Measurements from ENCODE around the gene ADAMTS14. TPM values are rescaled to one million over a fixed set of nuclear protein-coding genes. Genes with fewer than 3 reads are reported as not detected.

ADAMTS14 gene
- total RNA-seq, 1 donor from 2014 or later = 19.4 TPM

DNA sequence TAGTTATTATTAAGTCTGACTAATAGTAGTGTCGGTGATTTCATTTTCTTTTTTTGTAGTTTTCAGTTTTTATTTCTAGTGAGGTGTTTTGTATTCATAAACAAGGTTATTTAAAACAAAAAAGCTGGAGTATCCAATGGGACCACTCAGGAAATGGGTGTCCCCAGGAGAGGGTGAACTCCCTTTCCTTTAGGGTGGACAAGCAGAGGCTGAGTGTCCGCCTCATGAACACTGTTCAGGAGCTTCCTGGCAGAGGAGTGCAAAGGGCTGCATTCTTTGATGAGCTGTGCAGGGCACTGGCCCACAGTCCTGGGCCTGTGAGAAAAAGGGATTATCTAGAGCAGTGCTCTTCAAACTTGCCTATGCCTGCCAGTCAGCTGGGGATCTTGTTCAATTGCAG is 56.0 kb downstream of the ADAMTS14 start:
- Histone ChIP-seq H3K36me3 (ENCODE audit: insufficient read depth, low read length) (no peaks in the 10 kb centered on the region), H3K9me3 (ENCODE audit: insufficient read depth, low read depth, low read length) (no peaks in the 10 kb centered on the region), H4K20me1 (ENCODE audit: insufficient read depth, low read length) (peaks cover 21% of the 10 kb centered on the region), H3K9ac (ENCODE audit: low read length) (no peak overlapping the region), H2AFZ (ENCODE audit: low read depth, low read length) (no peak overlapping the region), H3K27me3 (ENCODE audit: insufficient read depth, low read length) (peaks cover 4% of the 10 kb centered on the region), H3K27ac (ENCODE audit: low read depth, low read length) (no peak overlapping the region), H3K4me3 (ENCODE audit: insufficient read depth, low read depth, low read length) (no peak overlapping the region), H3K4me1 (ENCODE audit: insufficient read depth, low read length) (no peaks in the 10 kb centered on the region), H3K79me2 (ENCODE audit: insufficient read depth, low read length) (no peaks in the 10 kb centered on the region), H3K4me2 (ENCODE audit: low read length) (no peak overlapping the region)
- TF ChIP-seq EZH2 (IDR thresholded peaks at IDR 0.05; ENCODE audit: insufficient read depth, low read length) = no peak
- no peak for TF ChIP-seq CTCF (IDR thresholded peaks at IDR 0.05; ENCODE audit: insufficient read depth, low read depth, low read length)
- no peak overlapping the region for H3K27ac Mint-ChIP-seq (ENCODE audit: unreplicated experiment)
- no peak for FAIRE-seq
- peaks cover 34% of the 10 kb centered on the region for H3K36me3 Mint-ChIP-seq (ENCODE audit: low read depth, unreplicated experiment)
- no peaks in the 10 kb centered on the region for H3K4me1 Mint-ChIP-seq (ENCODE audit: low read depth, unreplicated experiment)
- no peak overlapping the region for H3K4me3 Mint-ChIP-seq (ENCODE audit: unreplicated experiment)
- peaks cover 4% of the 10 kb centered on the region for H3K9me3 Mint-ChIP-seq (ENCODE audit: unreplicated experiment)
- DNase-seq (ENCODE audit: low read depth) = no peak
- peaks cover 14% of the 10 kb centered on the region for H3K27me3 Mint-ChIP-seq (ENCODE audit: low read depth, unreplicated experiment)

GRCh38 chr10:70729763-70730357 is 57.6 kb downstream of the ADAMTS14 start:
- Mint-ChIP-seq H3K27ac (ENCODE audit: unreplicated experiment) (no peak overlapping the region), H3K4me1 (ENCODE audit: low read depth, unreplicated experiment) (no peaks in the 10 kb centered on the region), H3K36me3 (ENCODE audit: low read depth, unreplicated experiment) (peaks cover 43% of the 10 kb centered on the region), H3K4me3 (ENCODE audit: unreplicated experiment) (no peak overlapping the region), H3K9me3 (ENCODE audit: unreplicated experiment) (peaks cover 4% of the 10 kb centered on the region), H3K27me3 (ENCODE audit: low read depth, unreplicated experiment) (peaks cover 15% of the 10 kb centered on the region)
- no peak overlapping the region for H3K27ac ChIP-seq (ENCODE audit: low read depth, low read length)
- peaks cover 4% of the 10 kb centered on the region for H3K27me3 ChIP-seq (ENCODE audit: insufficient read depth, low read length)
- H3K9ac ChIP-seq (ENCODE audit: low read length) = no peak overlapping the region
- no peaks in the 10 kb centered on the region for H3K9me3 ChIP-seq (ENCODE audit: insufficient read depth, low read depth, low read length)
- peaks cover 22% of the 10 kb centered on the region for H4K20me1 ChIP-seq (ENCODE audit: insufficient read depth, low read length)
- no peak overlapping the region for H2AFZ ChIP-seq (ENCODE audit: low read depth, low read length)
- FAIRE-seq (no peak), DNase-seq (ENCODE audit: low read depth) (no peak)
- H3K4me2 ChIP-seq (ENCODE audit: low read length) = no peak overlapping the region
- H3K4me1 ChIP-seq (ENCODE audit: insufficient read depth, low read length) = no peaks in the 10 kb centered on the region
- no peak for TF ChIP-seq CTCF (IDR thresholded peaks at IDR 0.05; ENCODE audit: insufficient read depth, low read depth, low read length)
- no peak for TF ChIP-seq EZH2 (IDR thresholded peaks at IDR 0.05; ENCODE audit: insufficient read depth, low read length)
- no peaks in the 10 kb centered on the region for H3K79me2 ChIP-seq (ENCODE audit: insufficient read depth, low read length)
- H3K36me3 ChIP-seq (ENCODE audit: insufficient read depth, low read length) = no peaks in the 10 kb centered on the region
- H3K4me3 ChIP-seq (ENCODE audit: insufficient read depth, low read depth, low read length) = no peak overlapping the region

DNA sequence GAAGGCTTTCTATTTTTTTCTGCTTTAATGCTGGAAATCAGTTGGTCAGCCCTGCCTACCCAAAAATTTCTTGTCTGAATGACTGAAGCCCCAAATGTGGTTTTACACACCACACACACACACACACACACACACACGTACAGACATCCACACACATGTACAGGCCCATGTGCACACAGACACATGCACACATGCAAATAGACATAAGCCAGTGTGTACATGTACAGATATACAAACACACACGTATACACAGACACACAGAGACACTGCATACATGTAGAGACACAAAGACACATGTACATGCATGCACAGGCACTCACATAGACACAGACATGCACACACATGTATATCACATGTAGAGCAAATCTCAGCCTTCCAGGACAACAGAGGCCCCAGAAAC is 58.6 kb downstream of the ADAMTS14 start:
- no peak overlapping the region for H3K9ac ChIP-seq (ENCODE audit: low read length)
- H3K9me3 Mint-ChIP-seq (ENCODE audit: unreplicated experiment) = peaks cover 2% of the 10 kb centered on the region
- peaks cover 17% of the 10 kb centered on the region for H3K27me3 Mint-ChIP-seq (ENCODE audit: low read depth, unreplicated experiment)

More for the DNA sequence above, 58.6 kb downstream of the ADAMTS14 start:
- no peak overlapping the region for H3K4me2 ChIP-seq (ENCODE audit: low read length)
- H3K36me3 ChIP-seq (ENCODE audit: insufficient read depth, low read length) = peaks cover 2% of the 10 kb centered on the region
- no peak for DNase-seq (ENCODE audit: low read depth)
- H3K4me1 ChIP-seq (ENCODE audit: insufficient read depth, low read length) = no peaks in the 10 kb centered on the region
- peaks cover 27% of the 10 kb centered on the region for H4K20me1 ChIP-seq (ENCODE audit: insufficient read depth, low read length)
- Mint-ChIP-seq H3K4me1 (ENCODE audit: low read depth, unreplicated experiment) (no peaks in the 10 kb centered on the region), H3K27ac (ENCODE audit: unreplicated experiment) (no peak overlapping the region), H3K4me3 (ENCODE audit: unreplicated experiment) (no peak overlapping the region), H3K36me3 (ENCODE audit: low read depth, unreplicated experiment) (peaks cover 50% of the 10 kb centered on the region)
- no peak overlapping the region for H3K27ac ChIP-seq (ENCODE audit: low read depth, low read length)
- peaks cover 4% of the 10 kb centered on the region for H3K27me3 ChIP-seq (ENCODE audit: insufficient read depth, low read length)
- no peak for FAIRE-seq
- no peaks in the 10 kb centered on the region for H3K9me3 ChIP-seq (ENCODE audit: insufficient read depth, low read depth, low read length)
- no peak overlapping the region for H3K4me3 ChIP-seq (ENCODE audit: insufficient read depth, low read depth, low read length)
- H2AFZ ChIP-seq (ENCODE audit: low read depth, low read length) = no peak overlapping the region
- no peaks in the 10 kb centered on the region for H3K79me2 ChIP-seq (ENCODE audit: insufficient read depth, low read length)
- TF ChIP-seq CTCF (IDR thresholded peaks at IDR 0.05; ENCODE audit: insufficient read depth, low read depth, low read length) (no peak), EZH2 (IDR thresholded peaks at IDR 0.05; ENCODE audit: insufficient read depth, low read length) (no peak)

All from astrocyte (in vitro differentiated cells and primary cell).